ENCODE data around the gene NLRP4. TPM values are rescaled to one million over a fixed set of nuclear protein-coding genes. Genes with fewer than 3 reads are reported as not detected.

The NLRP4 gene
- total RNA-seq, 3 donors from 2014 or later, result not detected

GRCh38 chr19:55858401-55858800, 22.1 kb downstream of the NLRP4 start:
- Histone ChIP-seq H3K9me3 (no peaks in the 10 kb centered on the region), H3K4me1 (ENCODE audit: low read depth) (no peaks in the 10 kb centered on the region), H3K36me3 (ENCODE audit: low read depth) (no peaks in the 10 kb centered on the region), H3K4me3 (no peak overlapping the region)
- DNase-seq (no peak), ATAC-seq (no peak)
- no peak for TF ChIP-seq CTCF (IDR thresholded peaks at IDR 0.05)
- intact Hi-C loops (cut with DNase I, micrococcal nuclease), result no loop called here

- Histone ChIP-seq H3K9me3 (no peaks in the 10 kb centered on the region), H3K36me3 (ENCODE audit: low read depth) (no peaks in the 10 kb centered on the region), H3K4me3 (no peak overlapping the region), H3K4me1 (ENCODE audit: low read depth) (no peaks in the 10 kb centered on the region)
- DNase-seq (no peak), ATAC-seq (no peak)
- TF ChIP-seq CTCF (IDR thresholded peaks at IDR 0.05), result no peak
- intact Hi-C loops (cut with DNase I, micrococcal nuclease), result no loop called here
Measured at GRCh38 chr19:55858969-55859368, 22.6 kb downstream of the NLRP4 start.

GRCh38 chr19:55866521-55866920, 30.2 kb downstream of the NLRP4 start:
- Histone ChIP-seq H3K9me3 (no peaks in the 10 kb centered on the region), H3K36me3 (ENCODE audit: low read depth) (no peaks in the 10 kb centered on the region), H3K4me3 (no peak overlapping the region), H3K4me1 (ENCODE audit: low read depth) (no peaks in the 10 kb centered on the region)
- no peak for DNase-seq
- intact Hi-C loops (cut with DNase I, micrococcal nuclease), result no loop called here
- no peak for TF ChIP-seq CTCF (IDR thresholded peaks at IDR 0.05)
- no peak for ATAC-seq

GRCh38 chr19:55867101-55867500, 30.8 kb downstream of the NLRP4 start:
- H3K4me3 ChIP-seq, result no peak overlapping the region
- no peaks in the 10 kb centered on the region for H3K9me3 ChIP-seq
- no peak for TF ChIP-seq CTCF (IDR thresholded peaks at IDR 0.05)
- no peaks in the 10 kb centered on the region for H3K4me1 ChIP-seq (ENCODE audit: low read depth)
- ATAC-seq (no peak), DNase-seq (no peak)
- H3K36me3 ChIP-seq (ENCODE audit: low read depth), result no peaks in the 10 kb centered on the region
- intact Hi-C loops (cut with DNase I, micrococcal nuclease), result no loop called here

- intact Hi-C loops (cut with DNase I, micrococcal nuclease), result no loop called here
- ATAC-seq, result no peak
Measured at GRCh38 chr19:55870736-55871135, 34.4 kb downstream of the NLRP4 start.

More at GRCh38 chr19:55870736-55871135, 34.4 kb downstream of the NLRP4 start:
- no peaks in the 10 kb centered on the region for H3K9me3 ChIP-seq
- DNase-seq, result no peak
- no peaks in the 10 kb centered on the region for H3K36me3 ChIP-seq (ENCODE audit: low read depth)
- TF ChIP-seq CTCF (IDR thresholded peaks at IDR 0.05), result no peak
- no peaks in the 10 kb centered on the region for H3K4me1 ChIP-seq (ENCODE audit: low read depth)
- no peak overlapping the region for H3K4me3 ChIP-seq

All from mucosa of descending colon (tissue), 3 donors.